Fibroblast of the aortic adventitia (primary cell): ENCODE measurements around the gene SYNGAP1. TPM values are rescaled to one million over a fixed set of nuclear protein-coding genes. Genes with fewer than 3 reads are reported as not detected.

Experiments
- DNase-seq: peaks from one replicate; pipeline ENCODE4 v3.0.0-alpha.2; 2010; ENCODE audit warnings: low read depth
- H3K4me3 ChIP-seq: 2 replicates; pipeline ENCODE4 v1.5.1; 2011; ENCODE audit warnings: low read depth, mild to moderate bottlenecking, control low read depth, low read length, moderate library complexity
- CTCF ChIP-seq: IDR thresholded peaks from 2 replicates; pipeline ENCODE4 v1.5.1; 2011; ENCODE audit warnings: mild to moderate bottlenecking, low read length, control low read depth, inconsistent platforms; ENCODE audit not compliant: insufficient read depth
- total RNA-seq: library from RNA; depleted of rRNA; stranded (reverse); fragments of >200 nt; gene quantifications from 2 replicates; pipeline ENCODE4 v1.2.3, GENCODE V29; 2012; ENCODE audit warnings: low replicate concordance

SYNGAP1 gene
- total RNA-seq, 1 donor: 7.6 TPM

- H3K4me3 ChIP-seq: no peak overlapping the region
- DNase-seq: no peak
- TF ChIP-seq CTCF: no peak
Measured at GRCh38 chr6:33442283-33442682, 22.4 kb downstream of the SYNGAP1 start.

- no peak for TF ChIP-seq CTCF
- no peak overlapping the region for H3K4me3 ChIP-seq
- no peak for DNase-seq
Measured at GRCh38 chr6:33443025-33443424, 23.2 kb downstream of the SYNGAP1 start.

- no peak overlapping the region for H3K4me3 ChIP-seq
- DNase-seq: no peak
- TF ChIP-seq CTCF: no peak
Measured at GRCh38 chr6:33443619-33444504, 24.0 kb downstream of the SYNGAP1 start.

GRCh38 chr6:33445119-33445603 lies 25.3 kb downstream of the SYNGAP1 start:
- H3K4me3 ChIP-seq: no peak overlapping the region
- no peak for TF ChIP-seq CTCF
- DNase-seq: no peak

- no peak overlapping the region for H3K4me3 ChIP-seq
- DNase-seq: no peak
- TF ChIP-seq CTCF: no peak
Measured at GRCh38 chr6:33446356-33446755, 26.5 kb downstream of the SYNGAP1 start.

- no peak for DNase-seq
Measured at GRCh38 chr6:33450434-33450833, 30.6 kb downstream of the SYNGAP1 start.

More at GRCh38 chr6:33450434-33450833, 30.6 kb downstream of the SYNGAP1 start:
- H3K4me3 ChIP-seq: no peak overlapping the region
- TF ChIP-seq CTCF: no peak
